HG03175 (cell line): ENCODE measurements around the gene SLC12A1.

Experiments
- ATAC-seq: cut with Tn5 transposase; IDR thresholded peaks from one replicate; pipeline ENCODE4 v1.9.1; 2021; ENCODE audit warnings: mild to moderate bottlenecking, moderate library complexity; ENCODE audit not compliant: unreplicated experiment

Gene SLC12A1

GRCh38 chr15:48343865-48344264 lies 137.8 kb downstream of the SLC12A1 start:
- no peak for ATAC-seq

GRCh38 chr15:48345516-48345915 lies 139.4 kb downstream of the SLC12A1 start:
- no peak for ATAC-seq

GRCh38 chr15:48352474-48353072 lies 146.5 kb downstream of the SLC12A1 start:
- ATAC-seq = peak; percentile 85
